Lung (tissue), 12 donors: Measurements from ENCODE around the gene DNAJB5. TPM values are rescaled to one million over a fixed set of nuclear protein-coding genes. Genes with fewer than 3 reads are reported as not detected.

Experiments
- ATAC-seq: fragments of 200-7000 bp; cut with Tn5 transposase; one replicate; pipeline ENCODE4 v1.9.1; 2020; ENCODE audit warnings: moderate number of reproducible peaks; ENCODE audit not compliant: insufficient read depth, low FRiP score
- DNase-seq, 3 donors: peaks; one replicate each; pipeline ENCODE4 v3.0.0-alpha.2; 2013 to 2017
- H3K27ac ChIP-seq, 2 donors: one replicate each; pipeline ENCODE4 v1.5.1; 2013; ENCODE audit warnings: mild to moderate bottlenecking in 2 of 2, moderate library complexity in 2 of 2, control low read depth in 1 of 2, inconsistent platforms in 1 of 2, low read depth in 1 of 2, low read length in 1 of 2
- H3K27me3 ChIP-seq, 3 donors: one replicate each; pipeline ENCODE4 v1.5.1; 2013; ENCODE audit warnings: low read length in 2 of 3; ENCODE audit not compliant: control insufficient read depth in 3 of 3, insufficient read depth in 3 of 3
- H3K36me3 ChIP-seq, 4 donors: one replicate each; pipeline ENCODE4 v1.5.1; 2013; ENCODE audit warnings: low read length in 4 of 4, mild to moderate bottlenecking in 1 of 4, moderate library complexity in 1 of 4; ENCODE audit not compliant: control insufficient read depth in 4 of 4, insufficient read depth in 4 of 4
- H3K4me1 ChIP-seq, 5 donors: one replicate each; pipeline ENCODE4 v1.5.1; 2013; ENCODE audit warnings: low read length in 5 of 5, mild to moderate bottlenecking in 2 of 5, moderate library complexity in 1 of 5; ENCODE audit not compliant: control insufficient read depth in 5 of 5, insufficient read depth in 5 of 5
- H3K4me3 ChIP-seq: one replicate; pipeline ENCODE4 v1.5.1; 2013; ENCODE audit warnings: mild to moderate bottlenecking, control low read depth, moderate library complexity
- H3K9ac ChIP-seq, 2 donors: one replicate each; pipeline ENCODE4 v1.5.1; 2013; ENCODE audit warnings: low read length in 2 of 2, control low read depth in 1 of 2; ENCODE audit not compliant: insufficient read depth in 1 of 2
- H3K9me3 ChIP-seq, 4 donors: one replicate each; pipeline ENCODE4 v1.5.1; 2013; ENCODE audit warnings: low read length in 3 of 4, mild to moderate bottlenecking in 1 of 4, moderate library complexity in 1 of 4; ENCODE audit not compliant: control insufficient read depth in 4 of 4, insufficient read depth in 3 of 4
- CTCF ChIP-seq: IDR thresholded peaks from 2 replicates; pipeline ENCODE4 v1.5.1; 2012; ENCODE audit warnings: mild to moderate bottlenecking; ENCODE audit errors: control extremely low read depth, extremely low read depth
- WGBS, 2 donors: extraction: QIAGEN DNeasy Blood & Tissue Kit; methylation state at CpG; one replicate each; pipeline ENCODE4 v1.1.7; 2013; 5-methylcytosine and 5-hydroxymethylcytosine counted together
- polyA plus RNA-seq, 2 donors: library from polyadenylated mRNA; stranded (reverse); fragments of 200-250 nt; gene quantifications; one replicate each; pipeline ENCODE4 v1.2.1, GENCODE V29; 2013
- total RNA-seq, 2 donors: library from RNA; depleted of rRNA in 1 of 2; stranded (reverse); fragments of >200 nt in 1 of 2; gene quantifications; one replicate each; pipeline ENCODE4 v1.2.1, GENCODE V29; 2014 to 2021
- donor health status: control.
- donor health status: control.
- donor health status: Bipolar disorder and iron deficiency.
- donor health status: healthy.
- donor health status: DM: yes; HTN: yes; CAD: no.

Gene DNAJB5
- total and polyA plus RNA-seq, 4 donors: 4.5 to 10.3 (median 6.9) TPM

- H3K27me3 ChIP-seq: peaks cover 6 to 76% (median 45%) of the 10 kb centered on the region in 3 donors
- TF ChIP-seq CTCF: no peak
- WGBS, 2 donors: 11 to 14% methylated on average over 20 to 21 of the region's 21 CpGs
- H3K9me3 ChIP-seq: no peaks in the 10 kb centered on the region
- no peak for ATAC-seq
- H3K9ac ChIP-seq: no peak overlapping the region
- H3K36me3 ChIP-seq: no peaks in the 10 kb centered on the region
- H3K27ac ChIP-seq: no peak overlapping the region
- H3K4me3 ChIP-seq: no peak overlapping the region
- H3K4me1 ChIP-seq: peaks cover 0 to 3% (median 0%) of the 10 kb centered on the region in 5 donors
- no peak for DNase-seq
Measured at GRCh38 chr9:34958411-34958982, 31.0 kb upstream of the DNAJB5 start.

GRCh38 chr9:34959461-34959860 lies 30.1 kb upstream of the DNAJB5 start:
- TF ChIP-seq CTCF: no peak
- no peak overlapping the region for H3K4me3 ChIP-seq
- peaks cover 0 to 3% (median 0%) of the 10 kb centered on the region in 5 donors for H3K4me1 ChIP-seq
- ATAC-seq (no peak), DNase-seq (no peak)
- WGBS, 2 donors: 92 to 93% methylated on average over 4 of the region's 4 CpGs
- peaks cover 6 to 80% (median 46%) of the 10 kb centered on the region in 3 donors for H3K27me3 ChIP-seq
- no peaks in the 10 kb centered on the region for H3K9me3 ChIP-seq
- H3K36me3 ChIP-seq: no peaks in the 10 kb centered on the region
- no peak overlapping the region for H3K9ac ChIP-seq
- H3K27ac ChIP-seq: no peak overlapping the region

- DNase-seq (no peak), ATAC-seq (peak; percentile 81)
- Histone ChIP-seq H3K36me3 (no peaks in the 10 kb centered on the region), H3K27ac (no peak overlapping the region), H3K27me3 (peaks cover 6 to 73% (median 49%) of the 10 kb centered on the region in 3 donors), H3K9ac (no peak overlapping the region), H3K4me1 (peaks cover 0 to 3% (median 0%) of the 10 kb centered on the region in 5 donors), H3K4me3 (no peak overlapping the region), H3K9me3 (no peaks in the 10 kb centered on the region)
- TF ChIP-seq CTCF: no peak
- WGBS, 2 donors: 38 to 48% methylated on average over 5 of the region's 5 CpGs
Measured at GRCh38 chr9:34961574-34962490, 27.7 kb upstream of the DNAJB5 start.
